GM12874 (cell line): ENCODE data around the gene CFAP90.

Source experiments
- TF ChIP-seq, protein P1 (sequence below): IDR thresholded peaks from 2 replicates; pipeline ENCODE4 v1.5.1; 2011; ENCODE audit warnings: low read depth, mild to moderate bottlenecking, control low read depth, low read length, moderate library complexity; ENCODE audit not compliant: insufficient read depth

Gene CFAP90

GRCh38 chr5:7852988-7853387 lies 2.1 kb upstream of the CFAP90 start:
- TF ChIP-seq, protein P1, sequence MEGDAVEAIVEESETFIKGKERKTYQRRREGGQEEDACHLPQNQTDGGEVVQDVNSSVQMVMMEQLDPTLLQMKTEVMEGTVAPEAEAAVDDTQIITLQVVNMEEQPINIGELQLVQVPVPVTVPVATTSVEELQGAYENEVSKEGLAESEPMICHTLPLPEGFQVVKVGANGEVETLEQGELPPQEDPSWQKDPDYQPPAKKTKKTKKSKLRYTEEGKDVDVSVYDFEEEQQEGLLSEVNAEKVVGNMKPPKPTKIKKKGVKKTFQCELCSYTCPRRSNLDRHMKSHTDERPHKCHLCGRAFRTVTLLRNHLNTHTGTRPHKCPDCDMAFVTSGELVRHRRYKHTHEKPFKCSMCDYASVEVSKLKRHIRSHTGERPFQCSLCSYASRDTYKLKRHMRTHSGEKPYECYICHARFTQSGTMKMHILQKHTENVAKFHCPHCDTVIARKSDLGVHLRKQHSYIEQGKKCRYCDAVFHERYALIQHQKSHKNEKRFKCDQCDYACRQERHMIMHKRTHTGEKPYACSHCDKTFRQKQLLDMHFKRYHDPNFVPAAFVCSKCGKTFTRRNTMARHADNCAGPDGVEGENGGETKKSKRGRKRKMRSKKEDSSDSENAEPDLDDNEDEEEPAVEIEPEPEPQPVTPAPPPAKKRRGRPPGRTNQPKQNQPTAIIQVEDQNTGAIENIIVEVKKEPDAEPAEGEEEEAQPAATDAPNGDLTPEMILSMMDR: no peak

DNA sequence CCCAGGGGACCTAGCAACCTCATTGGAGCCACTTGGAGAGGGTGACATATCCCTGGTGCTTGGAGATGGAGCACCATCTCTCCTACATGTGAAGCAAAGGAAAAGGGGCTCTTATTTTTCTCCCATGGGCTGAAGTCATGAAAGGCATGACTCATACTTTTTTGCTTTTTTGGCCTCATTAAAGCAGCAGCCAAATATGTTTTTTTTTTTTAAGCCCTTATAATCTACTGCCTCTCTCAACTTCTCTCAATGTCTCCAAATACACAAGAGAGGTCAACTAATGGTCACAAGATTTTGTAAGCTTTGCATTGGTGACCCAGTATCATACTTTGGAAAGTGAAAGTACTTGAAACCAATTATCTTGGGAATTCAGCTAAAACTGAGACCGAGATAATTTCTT lies 1.6 kb upstream of the CFAP90 start:
- TF ChIP-seq, protein P1: no peak

- TF ChIP-seq, protein P1: no peak
Measured at GRCh38 chr5:7851617-7852289, 820 bp upstream of the CFAP90 start.

GRCh38 chr5:7851240-7851592 lies 283 bp upstream of the CFAP90 start:
- TF ChIP-seq, protein P1: no peak

GRCh38 chr5:7849681-7850394 lies 1.1 kb downstream of the CFAP90 start:
- TF ChIP-seq, protein P1: no peak

DNA sequence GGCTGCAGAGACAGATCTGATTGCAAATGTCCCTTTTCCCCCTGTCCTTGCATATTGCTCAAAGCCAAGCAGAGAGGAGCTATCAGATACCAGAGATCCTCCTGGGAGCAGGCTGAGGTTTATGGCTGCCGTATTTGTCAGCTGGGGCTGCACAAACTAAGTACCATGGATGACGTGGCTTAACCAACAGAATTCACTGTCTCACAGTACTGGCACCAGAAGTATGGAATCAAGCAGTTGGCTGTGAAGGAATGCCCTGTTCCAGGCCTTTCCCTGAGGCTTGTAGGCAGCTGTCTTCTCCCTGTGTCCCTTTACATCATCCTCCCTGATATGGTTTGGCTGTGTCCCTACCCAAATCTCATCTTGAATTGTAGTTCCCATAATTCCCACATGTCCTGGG lies 2.6 kb downstream of the CFAP90 start:
- TF ChIP-seq, protein P1: no peak

DNA sequence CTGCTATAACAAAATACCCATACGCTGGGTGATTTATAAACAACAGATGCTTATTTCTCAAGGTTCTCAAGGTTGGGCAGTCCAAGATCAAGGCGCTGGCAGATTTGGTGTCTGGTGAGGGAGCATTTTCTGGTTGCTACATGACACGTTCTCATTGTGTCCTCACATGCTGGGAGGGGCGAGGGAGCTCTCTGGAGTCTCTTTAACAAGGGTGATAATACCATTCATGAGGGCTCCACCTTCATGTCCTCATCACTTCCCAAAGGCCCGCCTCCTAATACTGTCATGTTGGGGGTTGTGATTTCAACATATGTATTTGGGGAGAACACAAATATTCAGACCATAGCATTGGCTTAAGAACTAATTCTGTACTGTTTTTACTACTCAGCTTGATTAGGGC lies 4.6 kb downstream of the CFAP90 start:
- TF ChIP-seq, protein P1: no peak
